Epithelial cell of esophagus (primary cell): ENCODE data around the gene CYP27B1.

Source experiments
- DNase-seq: peaks from one replicate; pipeline ENCODE4 v3.0.0; 2010; ENCODE audit warnings: low read depth
- H3K4me3 ChIP-seq: 2 replicates; pipeline ENCODE4 v1.5.1; 2011; ENCODE audit warnings: mild to moderate bottlenecking, low read length, control low read depth
- TF ChIP-seq, protein P1 (sequence below): IDR thresholded peaks from 2 replicates; pipeline ENCODE4 v1.5.1; 2011; ENCODE audit warnings: low read depth, mild to moderate bottlenecking, low read length, control low read depth, inconsistent platforms; ENCODE audit not compliant: insufficient read depth; ENCODE audit errors: missing control alignments

The CYP27B1 gene

DNA sequence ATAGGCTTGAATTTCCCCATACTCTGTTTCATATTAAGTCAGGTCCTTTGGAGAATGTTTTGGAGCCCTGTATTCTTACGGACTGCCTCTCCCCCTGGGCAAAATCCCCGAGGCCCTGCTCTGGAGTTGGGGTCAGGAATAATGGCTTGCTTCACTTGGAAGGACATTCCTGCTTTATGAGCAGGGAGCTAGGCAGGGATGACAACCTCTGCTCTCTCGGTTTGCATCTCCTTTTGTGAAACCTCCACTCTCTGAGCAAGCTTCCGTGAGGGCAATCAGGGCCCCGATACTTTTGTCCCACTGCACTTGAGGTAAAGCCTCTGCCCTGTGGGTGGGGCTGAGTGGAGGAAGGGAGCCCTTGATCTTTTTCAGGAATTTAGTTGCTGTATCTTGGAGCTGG, 53.7 kb downstream of the CYP27B1 start:
- TF ChIP-seq, protein P1, sequence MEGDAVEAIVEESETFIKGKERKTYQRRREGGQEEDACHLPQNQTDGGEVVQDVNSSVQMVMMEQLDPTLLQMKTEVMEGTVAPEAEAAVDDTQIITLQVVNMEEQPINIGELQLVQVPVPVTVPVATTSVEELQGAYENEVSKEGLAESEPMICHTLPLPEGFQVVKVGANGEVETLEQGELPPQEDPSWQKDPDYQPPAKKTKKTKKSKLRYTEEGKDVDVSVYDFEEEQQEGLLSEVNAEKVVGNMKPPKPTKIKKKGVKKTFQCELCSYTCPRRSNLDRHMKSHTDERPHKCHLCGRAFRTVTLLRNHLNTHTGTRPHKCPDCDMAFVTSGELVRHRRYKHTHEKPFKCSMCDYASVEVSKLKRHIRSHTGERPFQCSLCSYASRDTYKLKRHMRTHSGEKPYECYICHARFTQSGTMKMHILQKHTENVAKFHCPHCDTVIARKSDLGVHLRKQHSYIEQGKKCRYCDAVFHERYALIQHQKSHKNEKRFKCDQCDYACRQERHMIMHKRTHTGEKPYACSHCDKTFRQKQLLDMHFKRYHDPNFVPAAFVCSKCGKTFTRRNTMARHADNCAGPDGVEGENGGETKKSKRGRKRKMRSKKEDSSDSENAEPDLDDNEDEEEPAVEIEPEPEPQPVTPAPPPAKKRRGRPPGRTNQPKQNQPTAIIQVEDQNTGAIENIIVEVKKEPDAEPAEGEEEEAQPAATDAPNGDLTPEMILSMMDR = no peak
- no peak overlapping the region for H3K4me3 ChIP-seq
- DNase-seq = no peak

DNA sequence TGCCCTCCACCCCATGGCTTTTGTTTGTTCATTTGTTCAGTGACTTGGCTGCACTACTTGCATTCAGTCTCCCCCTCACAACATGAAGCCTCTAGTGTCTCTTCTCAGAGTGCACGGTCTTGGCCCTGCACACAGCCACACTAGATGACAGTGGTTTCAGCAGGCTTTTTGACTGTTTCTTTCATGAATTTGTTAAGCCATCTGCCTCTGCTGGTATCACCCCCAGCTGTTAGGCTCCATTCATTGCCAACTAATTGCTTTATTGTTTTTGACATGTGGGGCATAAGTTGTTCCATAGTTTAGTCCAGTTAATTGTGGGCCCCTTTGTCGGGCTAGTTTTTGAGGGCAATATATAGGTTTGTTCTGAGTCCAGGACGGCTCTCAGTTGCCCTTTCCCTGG, 54.2 kb downstream of the CYP27B1 start:
- no peak overlapping the region for H3K4me3 ChIP-seq
- DNase-seq = no peak
- TF ChIP-seq, protein P1 = no peak
